HCT116 (cell line): ENCODE measurements around the gene SEPTIN6. TPM values are rescaled to one million over a fixed set of nuclear protein-coding genes. Genes with fewer than 3 reads are reported as not detected.

Experiments
- ATAC-seq: fragments of 200-7000 bp; cut with Tn5 transposase; 2 replicates; pipeline ENCODE4 v1.9.1; 2020; ENCODE audit warnings: mild to moderate bottlenecking, moderate library complexity
- BruUV-seq: library from RNA; stranded (reverse); fragments of 400-500 nt; replicated peaks from 2 replicates; lab custom pipeline; 2021; lab: Mats Ljungman, UMichigan
- CTCF ChIA-PET: fragments of 300-600 bp; sonication (Branson Sonifier 250); formaldehyde crosslinking; loops from one replicate; lab custom pipeline; 2021; ENCODE audit warnings: antibody characterized with exemption; lab: Charles Lee
- POLR2A ChIA-PET: fragments of 300-600, 350-600 bp; sonication (Branson Sonifier 250); formaldehyde crosslinking; loops from one replicate; lab custom pipeline; 2021; ENCODE audit warnings: antibody characterized with exemption; lab: Charles Lee
- RAD21 ChIA-PET, 2 experiments: fragments of 300-600 bp; sonication (Branson Sonifier 250); formaldehyde crosslinking; loops; one replicate each; lab custom pipeline; 2023; ENCODE audit warnings: low total read pairs in 2 of 2; ENCODE audit not compliant: uncharacterized antibody in 2 of 2, unreplicated experiment in 2 of 2, low non-redundant PET in 1 of 2; lab: Charles Lee
- DNase-seq: peaks from one replicate; pipeline ENCODE4 v3.0.0-alpha.2; 2010; ENCODE audit warnings: low read depth, low spot score
- H2AFZ ChIP-seq: fragments of 200-600 bp; shearing (Covaris generic), sonication (generic); 2 replicates; pipeline ENCODE4 v1.6.1; 2017; ENCODE audit warnings: low read depth, mixed run types, mixed read lengths, antibody characterized with exemption, low read length; ENCODE audit not compliant: poor library complexity, severe bottlenecking
- H3K27ac ChIP-seq: 2 replicates; pipeline ENCODE4 v1.5.1; 2012; ENCODE audit warnings: low read depth, low read length
- H3K27me3 ChIP-seq: fragments of 200-600 bp; sonication (generic); 2 replicates; pipeline ENCODE4 v1.6.1; 2016; ENCODE audit warnings: mixed run types, low read length, mixed read lengths; ENCODE audit not compliant: insufficient read depth
- H3K36me3 ChIP-seq, 2 experiments: fragments of 200-500 bp in 1 of 2; fragments of 200-600 bp in 1 of 2; sonication (Bioruptor generic) in 1 of 2; sonication (generic) in 1 of 2; 2 replicates each; pipeline versions ENCODE4 v1.5.1 to v1.6.1; 2014 to 2016; ENCODE audit warnings: low read length in 2 of 2, inconsistent platforms in 1 of 2, mixed read lengths in 1 of 2, mixed run types in 1 of 2; ENCODE audit not compliant: insufficient read depth in 2 of 2, control insufficient read depth in 1 of 2
- H3K4me1 ChIP-seq, 2 experiments: fragments of 200-600 bp in 1 of 2; sonication (generic) in 1 of 2; 2 replicates each; pipeline versions ENCODE4 v1.5.1 to v1.6.1; 2012 to 2017; ENCODE audit warnings: low read length in 2 of 2, inconsistent platforms in 1 of 2, mild to moderate bottlenecking in 1 of 2, mixed read lengths in 1 of 2, mixed run types in 1 of 2, moderate library complexity in 1 of 2; ENCODE audit not compliant: insufficient read depth in 2 of 2, control insufficient read depth in 1 of 2
- H3K4me2 ChIP-seq: fragments of 200-600 bp; sonication (generic); 2 replicates; pipeline ENCODE4 v1.6.1; 2017; ENCODE audit warnings: mixed run types, low read length, mixed read lengths
- H3K4me3 ChIP-seq, 2 experiments: fragments of 200-600 bp in 1 of 2; sonication (generic) in 1 of 2; replicated peaks in 1 of 2; 2 replicates each; pipeline ENCODE4 v1.5.1; 2011 to 2016; ENCODE audit warnings: low read length in 2 of 2, control low read depth in 1 of 2, low read depth in 1 of 2, mild to moderate bottlenecking in 1 of 2, mixed read lengths in 1 of 2, mixed run types in 1 of 2
- H3K79me2 ChIP-seq: fragments of 200-600 bp; sonication (generic); 2 replicates; pipeline ENCODE4 v1.6.1; 2017; ENCODE audit warnings: mild to moderate bottlenecking, mixed run types, low read length, moderate library complexity, mixed read lengths; ENCODE audit not compliant: insufficient read depth
- H3K9ac ChIP-seq: fragments of 200-600 bp; sonication (generic); 2 replicates; pipeline ENCODE4 v1.6.1; 2016; ENCODE audit warnings: low read length, mixed read lengths
- H3K9me2 ChIP-seq: fragments of 200-600 bp; sonication (generic), shearing (Covaris generic); 2 replicates; pipeline ENCODE4 v1.6.1; 2017; ENCODE audit warnings: mixed run types, mild to moderate bottlenecking, moderate library complexity; ENCODE audit not compliant: insufficient read depth
- H3K9me3 ChIP-seq, 2 experiments: fragments of 200-500 bp in 1 of 2; fragments of 200-600 bp in 1 of 2; sonication (Bioruptor generic) in 1 of 2; sonication (generic) in 1 of 2; 2 replicates each; pipeline ENCODE4 v1.6.1; 2014 to 2017; ENCODE audit warnings: low read length in 2 of 2, mixed read lengths in 2 of 2, inconsistent platforms in 1 of 2, low read depth in 1 of 2, mild to moderate bottlenecking in 1 of 2, mixed run types in 1 of 2, moderate library complexity in 1 of 2; ENCODE audit not compliant: control insufficient read depth in 1 of 2, insufficient read depth in 1 of 2
- H4K20me1 ChIP-seq: fragments of 200-600 bp; sonication (generic), shearing (Covaris generic); 2 replicates; pipeline ENCODE4 v1.6.1; 2017; ENCODE audit warnings: mixed run types, mild to moderate bottlenecking, moderate library complexity; ENCODE audit not compliant: insufficient read depth
- CEBPB ChIP-seq: IDR thresholded peaks from 2 replicates; pipeline ENCODE4 v1.6.1; 2012; ENCODE audit warnings: low read depth
- EGR1 ChIP-seq: IDR thresholded peaks from 2 replicates; pipeline ENCODE4 v1.6.1; 2012; ENCODE audit warnings: low read depth
- ELF1 ChIP-seq: IDR thresholded peaks from 2 replicates; pipeline ENCODE4 v1.6.1; 2012; ENCODE audit warnings: low read depth, borderline replicate concordance
- POLR2A ChIP-seq: IDR thresholded peaks from 2 replicates; pipeline ENCODE4 v1.7.0; 2011; ENCODE audit warnings: borderline replicate concordance; ENCODE audit not compliant: insufficient read depth, insufficient read length; ENCODE audit errors: extremely low read depth
- POLR2AphosphoS5 ChIP-seq: IDR thresholded peaks from 2 replicates; pipeline ENCODE4 v1.6.1; 2011; ENCODE audit warnings: mild to moderate bottlenecking, low read depth, low read length, moderate library complexity
- RAD21 ChIP-seq: IDR thresholded peaks from 2 replicates; pipeline ENCODE4 v1.6.1; 2012; ENCODE audit warnings: low read depth, mild to moderate bottlenecking
- SRF ChIP-seq: IDR thresholded peaks from 2 replicates; pipeline ENCODE4 v1.6.1; 2012; ENCODE audit warnings: low read depth
- TCF7L2 ChIP-seq: IDR thresholded peaks from 2 replicates; pipeline ENCODE4 v1.7.0; 2011; ENCODE audit warnings: borderline replicate concordance, inconsistent platforms; ENCODE audit not compliant: insufficient read depth, insufficient read length; ENCODE audit errors: extremely low read depth
- ZFX ChIP-seq: fragments of 450-650 bp; IDR thresholded peaks from 2 replicates; pipeline ENCODE4 v1.6.1; 2017
- ZNF274 ChIP-seq: fragments of 200-500 bp; sonication (Bioruptor generic); IDR thresholded peaks from 2 replicates; pipeline ENCODE4 v1.6.1; 2014; ENCODE audit warnings: mild to moderate bottlenecking, low read depth, low read length, inconsistent platforms
- intact Hi-C: fragments of 100-400 bp; cut with micrococcal nuclease; formaldehyde crosslinking; loops from 2 replicates; pipeline ENCODE4 v1.10.0; 2022
- total RNA-seq: library from RNA; stranded (reverse); gene quantifications from one replicate; pipeline ENCODE4 v1.2.1, GENCODE V29; 2021; ENCODE audit not compliant: unreplicated experiment
- TF ChIP-seq, protein P1 (sequence below): IDR thresholded peaks from 2 replicates; pipeline ENCODE4 v1.6.1; 2012
- TF ChIP-seq, protein P2 (sequence below): IDR thresholded peaks from 2 replicates; pipeline ENCODE4 v1.6.1; 2012; ENCODE audit warnings: low read depth
- TF ChIP-seq, protein P3 (sequence below), 3 experiments: fragments of 200-600 bp in 1 of 3; sonication (generic) in 1 of 3; IDR thresholded peaks in 2 of 3; conservative IDR thresholded peaks in 1 of 3; 2 replicates each; pipeline ENCODE4 v1.5.1; 2012 to 2017; ENCODE audit warnings: low read depth in 2 of 3, low read length in 2 of 3, antibody characterized with exemption in 1 of 3, borderline replicate concordance in 1 of 3, control low read depth in 1 of 3, mild to moderate bottlenecking in 1 of 3, mixed read lengths in 1 of 3, mixed run types in 1 of 3, moderate library complexity in 1 of 3; ENCODE audit not compliant: insufficient read depth in 1 of 3

SEPTIN6 gene
- total RNA-seq, 1 experiment from 2014 or later = 10.8 TPM

DNA sequence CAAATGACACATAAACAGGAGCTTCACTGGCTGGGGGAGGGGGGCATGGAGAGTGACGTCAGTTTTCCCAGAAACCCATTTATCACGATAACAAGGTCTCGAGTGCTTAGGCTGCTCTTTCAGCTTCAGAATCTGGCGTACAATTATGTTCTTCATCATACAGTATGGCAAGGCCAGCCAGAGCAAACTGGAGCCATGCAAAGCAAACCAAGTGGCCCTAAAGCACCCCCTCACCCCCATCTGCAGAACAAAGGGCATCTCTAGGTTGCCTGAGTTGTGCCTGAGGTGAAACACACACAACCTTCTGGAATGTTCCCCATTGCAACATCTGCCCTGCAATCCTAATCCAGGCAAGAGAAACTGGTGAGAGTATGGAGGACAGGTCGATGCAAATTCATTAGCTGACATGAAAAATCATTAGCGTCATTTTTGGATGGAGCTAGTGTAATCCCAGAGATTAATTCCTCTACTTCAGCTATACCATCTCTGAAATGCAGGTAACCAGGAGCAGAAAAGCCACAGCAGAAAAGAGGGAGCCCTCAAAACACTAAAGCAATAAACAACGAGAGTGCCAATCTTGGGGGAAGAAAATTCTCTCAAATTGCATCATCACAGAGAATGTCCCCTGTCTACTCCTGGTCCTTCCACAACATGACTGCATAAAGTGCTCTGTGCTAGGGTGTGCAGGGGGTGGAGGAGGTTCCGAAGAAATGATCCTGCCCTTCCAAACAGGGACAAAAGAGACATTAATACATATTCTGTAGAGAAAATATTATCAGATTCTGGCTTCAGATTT is 1.8 kb downstream of the SEPTIN6 start:
- TF ChIP-seq EGR1 (no peak), POLR2A (no peak), TCF7L2 (no peak), SRF (no peak), CEBPB (no peak), ZNF274 (no peak), ZFX (no peak), RAD21 (no peak), POLR2AphosphoS5 (no peak), ELF1 (no peak)
- TF ChIP-seq, protein P1, sequence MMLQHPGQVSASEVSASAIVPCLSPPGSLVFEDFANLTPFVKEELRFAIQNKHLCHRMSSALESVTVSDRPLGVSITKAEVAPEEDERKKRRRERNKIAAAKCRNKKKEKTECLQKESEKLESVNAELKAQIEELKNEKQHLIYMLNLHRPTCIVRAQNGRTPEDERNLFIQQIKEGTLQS = no peak
- TF ChIP-seq, protein P2, sequence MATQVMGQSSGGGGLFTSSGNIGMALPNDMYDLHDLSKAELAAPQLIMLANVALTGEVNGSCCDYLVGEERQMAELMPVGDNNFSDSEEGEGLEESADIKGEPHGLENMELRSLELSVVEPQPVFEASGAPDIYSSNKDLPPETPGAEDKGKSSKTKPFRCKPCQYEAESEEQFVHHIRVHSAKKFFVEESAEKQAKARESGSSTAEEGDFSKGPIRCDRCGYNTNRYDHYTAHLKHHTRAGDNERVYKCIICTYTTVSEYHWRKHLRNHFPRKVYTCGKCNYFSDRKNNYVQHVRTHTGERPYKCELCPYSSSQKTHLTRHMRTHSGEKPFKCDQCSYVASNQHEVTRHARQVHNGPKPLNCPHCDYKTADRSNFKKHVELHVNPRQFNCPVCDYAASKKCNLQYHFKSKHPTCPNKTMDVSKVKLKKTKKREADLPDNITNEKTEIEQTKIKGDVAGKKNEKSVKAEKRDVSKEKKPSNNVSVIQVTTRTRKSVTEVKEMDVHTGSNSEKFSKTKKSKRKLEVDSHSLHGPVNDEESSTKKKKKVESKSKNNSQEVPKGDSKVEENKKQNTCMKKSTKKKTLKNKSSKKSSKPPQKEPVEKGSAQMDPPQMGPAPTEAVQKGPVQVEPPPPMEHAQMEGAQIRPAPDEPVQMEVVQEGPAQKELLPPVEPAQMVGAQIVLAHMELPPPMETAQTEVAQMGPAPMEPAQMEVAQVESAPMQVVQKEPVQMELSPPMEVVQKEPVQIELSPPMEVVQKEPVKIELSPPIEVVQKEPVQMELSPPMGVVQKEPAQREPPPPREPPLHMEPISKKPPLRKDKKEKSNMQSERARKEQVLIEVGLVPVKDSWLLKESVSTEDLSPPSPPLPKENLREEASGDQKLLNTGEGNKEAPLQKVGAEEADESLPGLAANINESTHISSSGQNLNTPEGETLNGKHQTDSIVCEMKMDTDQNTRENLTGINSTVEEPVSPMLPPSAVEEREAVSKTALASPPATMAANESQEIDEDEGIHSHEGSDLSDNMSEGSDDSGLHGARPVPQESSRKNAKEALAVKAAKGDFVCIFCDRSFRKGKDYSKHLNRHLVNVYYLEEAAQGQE = no peak
- TF ChIP-seq, protein P3, sequence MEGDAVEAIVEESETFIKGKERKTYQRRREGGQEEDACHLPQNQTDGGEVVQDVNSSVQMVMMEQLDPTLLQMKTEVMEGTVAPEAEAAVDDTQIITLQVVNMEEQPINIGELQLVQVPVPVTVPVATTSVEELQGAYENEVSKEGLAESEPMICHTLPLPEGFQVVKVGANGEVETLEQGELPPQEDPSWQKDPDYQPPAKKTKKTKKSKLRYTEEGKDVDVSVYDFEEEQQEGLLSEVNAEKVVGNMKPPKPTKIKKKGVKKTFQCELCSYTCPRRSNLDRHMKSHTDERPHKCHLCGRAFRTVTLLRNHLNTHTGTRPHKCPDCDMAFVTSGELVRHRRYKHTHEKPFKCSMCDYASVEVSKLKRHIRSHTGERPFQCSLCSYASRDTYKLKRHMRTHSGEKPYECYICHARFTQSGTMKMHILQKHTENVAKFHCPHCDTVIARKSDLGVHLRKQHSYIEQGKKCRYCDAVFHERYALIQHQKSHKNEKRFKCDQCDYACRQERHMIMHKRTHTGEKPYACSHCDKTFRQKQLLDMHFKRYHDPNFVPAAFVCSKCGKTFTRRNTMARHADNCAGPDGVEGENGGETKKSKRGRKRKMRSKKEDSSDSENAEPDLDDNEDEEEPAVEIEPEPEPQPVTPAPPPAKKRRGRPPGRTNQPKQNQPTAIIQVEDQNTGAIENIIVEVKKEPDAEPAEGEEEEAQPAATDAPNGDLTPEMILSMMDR (IDR thresholded peaks at IDR 0.05 in 2 of 3, conservative IDR thresholded peaks at IDR 0.05 in 1 of 3; ENCODE audit: borderline replicate concordance in 1 of 3, insufficient read depth in 1 of 3, low read depth in 2 of 3, low read length in 2 of 3) = no peak
- Histone ChIP-seq H3K4me1 (peaks cover 0 to 11% of the 10 kb centered on the region in 2 experiments; a peak in 2 of 4 replicates), H3K9me3 (no peaks in the 10 kb centered on the region), H4K20me1 (no peaks in the 10 kb centered on the region), H3K9me2 (no peaks in the 10 kb centered on the region), H3K36me3 (no peaks in the 10 kb centered on the region), H3K27ac (no peak overlapping the region), H3K27me3 (no peaks in the 10 kb centered on the region), H3K4me2 (peak overlapping the region; percentile 75), H2AFZ (no peak overlapping the region), H3K9ac (no peak overlapping the region), H3K4me3 (no peak overlapping the region), H3K79me2 (no peaks in the 10 kb centered on the region)
- ATAC-seq (no peak), DNase-seq (no peak)
- RAD21 ChIA-PET = no interaction called here
- POLR2A ChIA-PET = no interaction called here
- intact Hi-C loops = loop anchor here (5.0 kb wide), 1 partner anchor 34 kb away; no protein-coding TSS in a partner anchor
- no TSS peak for BruUV-seq
- CTCF ChIA-PET = no interaction called here
